ENCODE measurements around the gene LGALS7B.
"Not testable (repeated sequence)": the region's sequence is repeated elsewhere in the genome, so short reads cannot be mapped to it uniquely, and the experiment has no call there.

GRCh38 chr19:38813932-38814331 is 24.9 kb downstream of the LGALS7B start:
- TF ChIP-seq CEBPB (IDR thresholded peaks at IDR 0.05; ENCODE audit: low read depth, low read length); JUND (IDR thresholded peaks at IDR 0.05; ENCODE audit: low read length); TBP (IDR thresholded peaks at IDR 0.05; ENCODE audit: low read depth, low read length); HDAC2 (IDR thresholded peaks at IDR 0.05; ENCODE audit: borderline replicate concordance in 1 of 2, low read depth in 2 of 2, low read length in 2 of 2): not testable (repeated sequence)
- TF ChIP-seq, protein P1, sequence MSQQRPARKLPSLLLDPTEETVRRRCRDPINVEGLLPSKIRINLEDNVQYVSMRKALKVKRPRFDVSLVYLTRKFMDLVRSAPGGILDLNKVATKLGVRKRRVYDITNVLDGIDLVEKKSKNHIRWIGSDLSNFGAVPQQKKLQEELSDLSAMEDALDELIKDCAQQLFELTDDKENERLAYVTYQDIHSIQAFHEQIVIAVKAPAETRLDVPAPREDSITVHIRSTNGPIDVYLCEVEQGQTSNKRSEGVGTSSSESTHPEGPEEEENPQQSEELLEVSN (IDR thresholded peaks at IDR 0.05) = not testable (repeated sequence)
- TF ChIP-seq, protein P2, sequence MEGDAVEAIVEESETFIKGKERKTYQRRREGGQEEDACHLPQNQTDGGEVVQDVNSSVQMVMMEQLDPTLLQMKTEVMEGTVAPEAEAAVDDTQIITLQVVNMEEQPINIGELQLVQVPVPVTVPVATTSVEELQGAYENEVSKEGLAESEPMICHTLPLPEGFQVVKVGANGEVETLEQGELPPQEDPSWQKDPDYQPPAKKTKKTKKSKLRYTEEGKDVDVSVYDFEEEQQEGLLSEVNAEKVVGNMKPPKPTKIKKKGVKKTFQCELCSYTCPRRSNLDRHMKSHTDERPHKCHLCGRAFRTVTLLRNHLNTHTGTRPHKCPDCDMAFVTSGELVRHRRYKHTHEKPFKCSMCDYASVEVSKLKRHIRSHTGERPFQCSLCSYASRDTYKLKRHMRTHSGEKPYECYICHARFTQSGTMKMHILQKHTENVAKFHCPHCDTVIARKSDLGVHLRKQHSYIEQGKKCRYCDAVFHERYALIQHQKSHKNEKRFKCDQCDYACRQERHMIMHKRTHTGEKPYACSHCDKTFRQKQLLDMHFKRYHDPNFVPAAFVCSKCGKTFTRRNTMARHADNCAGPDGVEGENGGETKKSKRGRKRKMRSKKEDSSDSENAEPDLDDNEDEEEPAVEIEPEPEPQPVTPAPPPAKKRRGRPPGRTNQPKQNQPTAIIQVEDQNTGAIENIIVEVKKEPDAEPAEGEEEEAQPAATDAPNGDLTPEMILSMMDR (IDR thresholded peaks at IDR 0.05; ENCODE audit: control extremely low read depth in 1 of 3, insufficient read depth in 1 of 3, low read depth in 1 of 3, low read length in 3 of 3) = not testable (repeated sequence)
